Keratinocyte (primary cell): ENCODE measurements around the gene RWDD2A.

Source experiments
- CTCF ChIP-seq, 3 experiments: IDR thresholded peaks in 1 of 3; conservative IDR thresholded peaks in 1 of 3; optimal IDR thresholded peaks in 1 of 3; 2 replicates in 2 of 3; 3 replicates in 1 of 3; pipeline versions ENCODE3 to v1.5.1; 2011; ENCODE audit warnings: low read length in 3 of 3, mild to moderate bottlenecking in 3 of 3, moderate library complexity in 2 of 3, control low read depth in 1 of 3, inconsistent platforms in 1 of 3; ENCODE audit not compliant: insufficient read depth in 2 of 3; ENCODE audit errors: extremely low read depth in 1 of 3
- EZH2 ChIP-seq: IDR thresholded peaks from one replicate; pipeline ENCODE4 v1.6.1; 2012; ENCODE audit warnings: inconsistent platforms, mild to moderate bottlenecking, low read length, moderate library complexity

- TF ChIP-seq CTCF (optimal IDR thresholded peaks at IDR 0.05 in 1 of 3, IDR thresholded peaks at IDR 0.05 in 1 of 3, conservative IDR thresholded peaks at IDR 0.05 in 1 of 3; ENCODE audit: extremely low read depth in 1 of 3, insufficient read depth in 2 of 3, low read length in 3 of 3), result no peak
- TF ChIP-seq EZH2, result no peak
Observed at GRCh38 chr6:83221276-83221675, 28.1 kb downstream of the RWDD2A start.
